Stimulated activated CD4-positive, alpha-beta T cell treated with anti-CD3 and anti-CD28 coated beads, Interleukin-1b, Interleukin-23, amount 100 ng/mL, for 48 hours (primary cell): Measurements from ENCODE around the gene OSBPL2.

Experiments used
- DNase-seq: peaks from one replicate; pipeline ENCODE4 v3.0.0-alpha.2; 2020

The OSBPL2 gene

DNA sequence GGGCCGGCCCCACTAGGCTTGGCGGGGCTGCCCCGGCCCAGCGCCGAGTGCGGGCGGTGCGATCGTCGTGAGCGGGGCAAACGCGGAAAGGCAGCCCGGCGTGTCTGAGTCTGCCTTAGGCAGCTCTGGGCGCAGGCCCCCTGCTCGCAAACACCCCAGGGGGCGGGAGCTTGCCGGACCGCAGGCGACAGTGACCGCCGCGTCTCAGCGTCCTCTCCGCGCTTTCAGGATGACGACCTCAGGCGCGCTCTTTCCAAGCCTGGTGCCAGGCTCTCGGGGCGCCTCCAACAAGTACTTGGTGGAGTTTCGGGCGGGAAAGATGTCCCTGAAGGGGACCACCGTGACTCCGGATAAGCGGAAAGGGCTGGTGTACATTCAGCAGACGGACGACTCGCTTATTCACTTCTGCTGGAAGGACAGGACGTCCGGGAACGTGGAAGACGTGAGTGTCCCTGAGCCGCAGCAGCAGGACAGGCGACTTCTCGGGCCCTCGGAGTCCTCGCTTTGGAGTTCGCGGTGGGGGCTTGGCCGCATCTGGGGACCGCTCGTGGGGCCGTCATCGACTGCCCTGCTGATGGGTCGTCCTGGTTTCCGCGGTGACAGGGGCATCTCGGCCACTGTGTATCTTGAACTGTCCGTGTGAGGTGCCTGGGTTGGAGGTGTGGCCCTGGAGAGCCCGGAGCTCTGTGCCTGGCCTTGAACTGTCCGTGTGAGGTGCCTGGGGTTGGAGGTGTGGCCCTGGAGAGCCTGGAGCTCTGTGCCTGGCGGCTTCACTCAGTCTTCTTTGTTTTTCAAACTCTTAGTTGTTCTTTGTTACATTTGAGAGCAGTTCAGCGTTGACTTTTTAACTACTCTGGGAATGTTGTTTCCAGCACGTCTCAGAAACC, 65.3 kb downstream of the OSBPL2 start:
- DNase-seq: no peak

DNA sequence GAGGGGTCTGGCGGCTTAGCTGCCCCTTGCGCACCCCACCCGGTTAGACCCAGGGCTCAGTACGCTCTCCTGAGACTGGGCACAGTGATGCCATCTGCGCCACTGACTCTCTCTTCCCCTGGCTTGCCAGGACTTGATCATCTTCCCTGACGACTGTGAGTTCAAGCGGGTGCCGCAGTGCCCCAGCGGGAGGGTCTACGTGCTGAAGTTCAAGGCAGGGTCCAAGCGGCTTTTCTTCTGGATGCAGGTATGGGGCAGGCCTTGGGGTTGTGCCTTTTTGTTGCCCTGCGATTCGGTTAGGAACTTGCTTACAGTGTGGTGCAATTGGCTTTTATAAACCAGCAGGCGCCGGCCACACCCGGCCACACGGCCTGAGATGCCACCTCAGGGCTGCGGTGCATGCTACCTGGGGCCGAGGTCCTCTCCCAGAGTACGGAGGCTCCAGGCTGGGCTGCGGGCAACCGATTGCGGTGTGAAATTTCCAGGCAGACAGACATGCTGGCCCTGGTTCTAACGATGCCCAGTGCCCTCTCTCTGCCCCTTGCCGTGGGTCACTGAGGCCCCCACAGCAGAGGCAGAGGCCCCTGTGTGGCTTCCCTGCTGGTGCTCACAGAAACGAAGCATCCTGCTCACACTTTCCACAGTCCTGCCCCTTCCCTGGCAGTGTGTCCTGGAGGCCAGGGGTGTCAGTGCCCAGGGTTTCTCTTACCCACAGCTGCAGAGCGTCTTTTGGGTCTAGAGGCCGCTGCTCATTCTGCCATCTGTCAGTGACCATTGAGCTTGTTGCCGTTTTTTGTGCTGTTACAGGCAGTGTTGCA, 66.2 kb downstream of the OSBPL2 start:
- no peak for DNase-seq

DNA sequence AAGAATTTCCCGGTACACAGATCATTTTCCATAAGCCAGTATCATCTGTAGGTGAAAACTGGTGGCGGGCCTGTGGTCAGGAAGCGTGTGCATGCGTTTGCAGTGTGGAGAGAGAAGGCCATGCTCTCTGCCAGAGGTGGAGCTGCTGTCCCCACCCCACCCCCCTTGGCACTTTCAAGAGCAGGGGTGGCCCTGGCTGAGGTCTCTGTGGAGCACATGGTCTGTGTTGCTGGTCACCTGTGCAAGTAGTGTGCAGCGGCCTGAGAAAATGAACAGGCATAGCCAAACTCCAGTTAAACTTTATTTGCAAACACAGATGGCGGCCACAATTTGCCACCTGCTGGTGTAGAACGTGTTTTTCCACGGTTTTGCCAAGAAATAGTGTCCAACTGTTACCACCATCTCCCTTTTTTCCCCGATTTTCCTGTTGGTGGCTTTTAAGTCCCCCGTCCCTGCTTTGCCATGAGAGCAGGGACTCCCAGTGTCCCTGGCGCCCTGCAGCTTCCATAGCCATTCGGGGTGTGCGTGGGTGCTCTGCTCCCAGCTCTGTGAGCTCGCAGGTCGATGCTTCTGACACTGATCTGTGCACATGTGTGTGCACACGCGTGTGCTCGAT, 66.9 kb downstream of the OSBPL2 start:
- DNase-seq: no peak

DNA sequence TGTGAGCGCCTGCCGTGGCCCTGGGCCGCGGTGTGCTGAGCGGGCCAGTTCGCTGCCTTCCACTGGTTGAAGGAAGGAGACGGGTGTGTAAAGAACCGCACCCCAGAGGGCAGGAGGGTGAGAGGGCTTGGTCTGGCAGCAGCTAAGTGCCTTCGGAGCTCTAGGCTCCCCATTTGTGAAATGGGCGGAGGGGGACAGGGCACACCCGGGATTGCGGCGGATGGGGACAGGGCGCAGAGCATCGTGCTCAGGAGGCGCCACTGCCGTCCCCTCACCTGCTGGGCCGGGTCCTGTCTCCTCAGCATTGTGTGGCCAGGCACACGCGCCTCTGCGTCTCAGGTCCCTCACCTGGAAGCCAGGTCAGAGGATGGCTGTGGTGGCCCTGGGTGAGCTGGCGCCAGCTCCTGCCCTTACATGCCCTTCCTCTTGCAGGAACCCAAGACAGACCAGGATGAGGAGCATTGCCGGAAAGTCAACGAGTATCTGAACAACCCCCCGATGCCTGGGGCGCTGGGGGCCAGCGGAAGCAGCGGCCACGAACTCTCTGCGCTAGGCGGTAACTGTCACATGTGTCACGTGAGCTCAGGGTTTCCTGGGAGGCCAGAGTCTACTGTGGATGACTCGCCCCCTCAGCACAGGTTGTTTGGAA, 67.6 kb downstream of the OSBPL2 start:
- DNase-seq: no peak

DNA sequence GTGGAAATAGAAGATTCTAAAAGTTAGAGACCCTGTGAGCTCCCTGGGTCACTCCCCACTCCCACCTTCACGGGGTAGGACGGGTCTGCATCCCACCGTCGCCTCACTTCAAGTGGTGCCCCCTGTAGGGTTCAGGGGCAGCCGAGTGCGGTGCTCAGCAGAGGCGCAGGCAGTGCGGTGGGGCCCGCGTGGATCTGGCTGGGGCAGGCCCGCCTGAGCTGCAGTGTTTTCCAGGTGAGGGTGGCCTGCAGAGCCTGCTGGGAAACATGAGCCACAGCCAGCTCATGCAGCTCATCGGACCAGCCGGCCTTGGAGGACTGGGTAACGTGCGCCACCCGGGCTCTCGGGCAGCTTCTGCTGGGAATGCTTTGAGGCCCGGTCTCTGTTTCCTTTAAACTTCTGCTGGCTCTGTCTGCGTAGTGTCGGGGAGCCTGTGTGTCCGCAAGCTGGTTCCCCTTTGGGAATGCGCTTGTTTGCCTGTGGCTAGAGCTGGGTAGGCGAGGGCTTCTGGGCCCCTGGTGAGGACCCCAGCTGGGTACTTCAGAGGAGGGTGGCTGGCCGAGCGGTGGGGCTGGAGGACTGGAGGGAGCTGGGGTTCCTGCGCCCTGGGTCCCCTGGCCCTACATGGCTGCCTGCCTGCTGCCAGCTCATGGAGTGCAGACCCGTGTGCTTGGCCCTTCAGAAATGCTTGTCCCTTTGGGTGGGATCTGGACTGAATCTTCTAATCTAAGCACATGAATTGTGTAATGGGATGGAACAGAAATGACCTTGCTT, 68.3 kb downstream of the OSBPL2 start:
- no peak for DNase-seq

DNA sequence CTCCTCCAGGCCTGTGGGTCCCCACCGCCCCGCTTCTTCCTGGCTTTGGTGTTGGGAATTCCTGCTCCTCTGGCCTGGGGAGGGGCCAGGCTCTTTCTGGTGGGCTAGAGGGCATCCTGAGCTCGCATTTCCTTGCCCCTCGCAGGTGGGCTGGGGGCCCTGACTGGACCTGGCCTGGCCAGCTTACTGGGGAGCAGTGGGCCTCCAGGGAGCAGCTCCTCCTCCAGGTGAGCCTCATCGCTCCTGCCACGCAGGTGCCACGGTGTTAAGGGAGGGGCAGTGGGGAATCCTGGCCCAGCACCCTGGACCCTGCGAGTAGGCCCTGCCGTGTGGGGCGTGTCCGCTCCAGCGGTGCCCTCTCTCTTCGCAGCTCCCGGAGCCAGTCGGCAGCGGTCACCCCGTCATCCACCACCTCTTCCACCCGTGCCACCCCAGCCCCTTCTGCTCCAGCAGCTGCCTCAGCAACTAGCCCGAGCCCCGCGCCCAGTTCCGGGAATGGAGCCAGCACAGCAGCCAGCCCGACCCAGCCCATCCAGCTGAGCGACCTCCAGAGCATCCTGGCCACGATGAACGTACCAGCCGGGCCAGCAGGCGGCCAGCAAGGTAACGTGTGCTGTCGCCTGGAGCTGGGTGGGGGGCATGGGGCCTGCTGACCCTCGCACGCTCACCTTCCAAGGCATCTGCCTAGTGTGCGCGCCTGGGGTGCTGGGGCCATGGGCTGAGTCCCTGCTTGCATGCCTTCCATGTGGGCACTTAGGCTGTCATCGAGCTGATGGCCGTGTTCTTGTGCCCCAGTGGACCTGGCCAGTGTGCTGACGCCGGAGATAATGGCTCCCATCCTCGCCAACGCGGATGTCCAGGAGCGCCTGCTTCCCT, 69.1 kb downstream of the OSBPL2 start:
- DNase-seq: no peak

DNA sequence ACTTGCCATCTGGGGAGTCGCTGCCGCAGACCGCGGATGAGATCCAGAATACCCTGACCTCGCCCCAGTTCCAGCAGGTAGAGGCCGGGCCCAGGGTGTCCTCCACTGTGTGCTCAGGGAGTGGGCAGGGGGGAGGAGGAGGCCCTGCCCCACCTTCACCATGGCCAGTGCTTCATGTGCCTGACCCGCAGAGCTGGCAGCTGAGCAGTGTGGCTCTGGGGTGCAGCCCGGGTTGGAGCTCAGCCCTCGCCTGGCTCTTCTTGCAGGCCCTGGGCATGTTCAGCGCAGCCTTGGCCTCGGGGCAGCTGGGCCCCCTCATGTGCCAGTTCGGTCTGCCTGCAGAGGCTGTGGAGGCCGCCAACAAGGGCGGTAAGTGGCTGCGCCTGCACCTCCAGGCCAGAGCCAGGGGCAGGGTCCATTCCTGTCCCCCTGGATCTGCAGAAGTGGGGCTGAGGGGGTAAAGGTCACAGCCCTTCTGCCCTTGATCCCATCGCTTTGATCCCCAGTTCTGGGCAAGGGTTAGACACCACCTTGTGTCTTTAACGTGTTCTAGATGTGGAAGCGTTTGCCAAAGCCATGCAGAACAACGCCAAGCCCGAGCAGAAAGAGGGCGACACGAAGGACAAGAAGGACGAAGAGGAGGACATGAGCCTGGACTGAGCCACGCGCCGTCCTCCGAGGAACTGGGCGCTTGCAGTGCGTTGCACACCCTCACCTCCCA, 69.9 kb downstream of the OSBPL2 start:
- no peak for DNase-seq

DNA sequence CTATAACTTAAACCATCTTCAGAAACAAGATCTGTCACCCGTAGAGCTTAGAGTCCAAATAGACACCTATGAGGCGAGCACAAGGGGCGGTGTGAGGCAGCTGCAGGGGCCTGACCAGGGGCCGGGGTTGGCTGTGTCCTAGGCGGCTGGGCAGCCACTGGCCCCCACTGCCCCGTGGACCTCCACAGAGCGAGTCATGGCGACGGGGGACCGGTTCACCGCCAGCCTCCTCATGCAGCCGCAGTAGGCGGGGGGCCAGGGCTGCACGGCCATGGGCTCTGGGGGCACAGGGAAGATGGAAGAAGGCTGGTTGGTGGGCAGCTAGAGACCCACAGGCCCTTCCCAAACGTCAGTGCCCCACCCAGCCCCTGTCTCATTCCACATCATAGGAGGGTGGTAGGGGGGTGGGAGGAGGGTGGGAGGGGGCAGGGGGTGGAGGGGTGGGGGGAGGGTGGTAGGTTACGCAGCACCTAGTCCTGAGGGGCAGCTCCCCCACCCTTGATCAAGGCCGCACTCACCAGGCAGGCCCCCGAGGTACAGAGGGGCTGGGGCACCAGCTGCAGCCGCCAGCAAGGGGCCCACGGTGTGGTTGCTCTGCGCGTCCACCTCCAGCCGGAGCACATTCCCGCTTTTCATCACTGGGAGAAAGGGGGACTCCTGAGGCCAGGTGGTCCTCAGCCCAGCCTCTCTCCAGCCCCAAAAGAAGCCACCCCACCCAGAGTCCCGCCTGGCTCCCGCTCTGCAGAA, 71.0 kb downstream of the OSBPL2 start:
- no peak for DNase-seq

DNA sequence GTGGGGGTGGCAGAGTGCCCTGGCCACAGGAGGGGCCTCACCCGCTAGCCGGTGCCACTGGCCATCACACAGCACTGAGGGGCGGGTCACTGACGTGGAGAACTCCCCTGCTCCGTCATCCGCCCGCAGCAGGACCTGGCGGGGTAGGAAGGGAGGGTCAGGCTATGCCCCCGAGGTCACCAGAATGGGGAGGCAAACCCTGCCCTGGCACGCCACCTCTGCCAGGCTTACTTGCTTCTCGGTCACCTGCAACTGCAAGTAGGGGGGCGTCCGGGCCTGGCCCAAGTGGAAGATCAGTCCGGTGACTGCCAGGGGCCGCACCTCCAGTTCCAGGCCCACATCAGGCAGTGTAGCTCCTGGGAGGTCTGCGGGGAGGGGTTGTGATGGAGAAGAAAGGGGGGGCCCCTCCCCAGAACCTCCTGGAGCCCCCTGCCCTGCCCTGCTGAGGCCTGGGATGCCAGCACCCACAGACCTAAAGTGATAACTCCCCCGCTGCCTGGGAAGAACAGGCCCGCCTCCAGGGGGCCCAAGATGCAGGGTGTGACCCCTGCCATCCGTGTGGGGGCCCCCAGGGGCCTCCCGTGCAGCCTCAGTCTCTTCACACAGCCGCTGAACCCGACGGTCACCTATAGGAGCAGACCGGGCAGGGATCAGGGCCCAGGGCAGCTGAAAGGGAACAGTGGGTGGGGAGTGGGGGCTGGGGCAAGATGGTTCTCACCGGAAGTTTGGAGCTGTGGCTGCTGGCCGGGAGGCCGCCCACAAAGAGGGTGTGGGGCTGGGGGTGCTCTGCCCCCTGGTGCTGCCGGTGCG, 71.8 kb downstream of the OSBPL2 start:
- no peak for DNase-seq

DNA sequence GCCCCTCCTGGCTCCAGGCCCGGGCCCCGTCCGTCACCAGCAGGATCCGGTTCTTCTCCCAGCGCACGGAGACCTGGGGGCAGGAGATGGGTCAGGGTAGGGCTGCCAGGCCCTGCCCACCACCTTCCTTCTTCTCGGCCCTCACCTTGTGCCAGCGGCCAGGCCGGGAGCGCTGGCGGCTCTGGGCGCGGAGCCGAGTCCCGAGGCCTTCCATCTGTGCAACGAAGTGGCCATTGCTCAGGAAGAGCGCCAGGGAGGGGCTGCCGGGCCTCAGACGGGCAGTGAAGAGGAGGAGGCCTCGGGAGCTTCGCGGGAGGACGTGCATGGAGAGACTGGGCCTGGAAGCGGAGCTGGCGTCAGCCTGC, 72.4 kb downstream of the OSBPL2 start:
- no peak for DNase-seq

DNA sequence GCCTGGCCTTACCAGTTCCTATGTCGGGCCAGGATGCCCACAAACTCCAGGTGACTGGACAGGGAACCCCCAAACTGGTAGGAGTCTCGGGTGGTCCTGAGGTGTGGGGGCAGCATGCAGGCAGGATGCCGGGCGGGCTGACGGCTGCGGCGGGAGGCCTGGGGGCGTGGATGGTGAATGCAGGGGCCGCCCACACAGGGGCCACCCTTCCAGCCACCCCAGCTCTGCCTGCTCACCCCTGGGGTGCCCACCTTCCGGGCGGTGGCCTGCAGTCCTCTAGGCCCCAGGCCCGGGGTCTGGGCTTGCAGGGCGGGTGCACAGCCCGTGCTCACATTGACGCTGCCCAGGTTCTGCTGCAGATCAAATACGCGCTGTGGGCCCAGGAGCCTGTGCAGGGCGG, 72.8 kb downstream of the OSBPL2 start:
- DNase-seq: no peak

DNA sequence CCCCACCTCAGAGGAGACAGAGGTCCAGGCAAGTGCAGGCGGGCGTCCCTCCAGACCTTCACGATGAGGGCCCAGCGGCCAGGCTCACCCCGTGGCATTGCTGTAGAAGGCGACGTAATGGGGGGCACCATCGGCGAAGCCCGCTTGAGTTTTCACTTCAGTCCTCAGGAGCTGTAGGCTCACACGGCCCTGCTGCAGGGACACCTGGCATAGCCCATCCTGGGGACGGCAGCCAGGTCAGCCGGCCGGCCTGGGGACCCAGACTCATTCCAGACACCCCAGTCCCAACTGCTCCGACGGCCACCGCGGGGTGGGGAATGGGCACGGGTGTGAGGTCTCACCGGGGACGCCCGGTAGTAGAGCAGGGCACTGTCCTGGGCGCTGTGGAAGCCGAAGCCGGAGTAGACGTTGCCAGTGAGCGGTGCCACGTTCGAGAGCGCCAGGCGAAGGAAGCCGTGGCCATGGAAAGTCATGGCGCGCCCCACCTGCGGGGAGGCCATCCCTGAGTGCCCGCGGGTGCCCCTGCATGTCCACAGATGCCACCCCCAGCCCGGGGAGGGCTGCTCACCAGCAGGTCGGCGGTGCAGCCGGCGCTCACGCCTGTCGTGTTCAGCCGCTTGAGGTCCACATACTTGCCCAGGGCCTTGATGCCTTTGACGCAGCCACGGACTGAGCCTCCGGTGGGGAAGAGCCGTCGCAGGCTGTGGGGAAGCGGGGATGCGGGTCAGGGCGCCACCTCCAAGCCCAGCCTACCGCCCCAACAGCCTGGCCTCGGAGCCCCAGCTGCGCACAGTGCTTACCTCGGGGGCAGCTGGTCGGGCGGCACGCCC, 73.7 kb downstream of the OSBPL2 start:
- DNase-seq: no peak

DNA sequence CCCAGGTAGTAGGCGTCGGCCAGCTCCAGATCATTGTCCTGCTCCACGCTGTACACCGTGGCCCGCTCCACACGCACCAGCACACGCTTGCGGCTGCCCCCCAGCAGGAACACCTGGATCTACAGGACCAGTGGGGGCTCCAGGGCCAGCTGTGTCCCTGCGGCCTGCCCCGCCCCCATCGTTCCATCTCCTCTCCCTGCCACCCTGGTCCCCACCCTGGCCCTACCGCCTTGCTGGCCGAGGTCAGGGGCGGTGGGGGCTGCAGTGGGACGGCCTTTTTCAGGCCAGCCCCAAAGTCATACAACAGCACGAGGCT, 74.3 kb downstream of the OSBPL2 start:
- DNase-seq: no peak

DNA sequence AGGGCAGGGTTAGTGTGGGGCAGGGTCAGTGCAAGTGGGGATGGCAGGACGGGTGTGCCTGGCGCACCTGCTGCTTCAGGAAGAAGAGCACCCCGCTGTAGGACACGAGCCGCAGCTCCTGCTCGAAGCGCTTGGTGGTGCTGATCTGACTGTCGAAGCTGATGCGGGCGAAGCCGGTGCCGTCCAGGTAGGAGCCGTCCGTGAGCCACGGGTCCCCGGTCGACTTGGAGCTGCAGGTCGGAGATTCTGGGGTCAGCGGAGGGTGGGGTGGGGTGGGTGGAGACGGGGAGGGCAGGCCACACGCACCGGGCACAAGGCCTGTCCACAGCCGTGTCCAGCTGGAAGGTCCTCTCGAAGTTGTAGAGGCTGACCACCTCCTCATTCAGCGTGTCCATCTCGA, 74.7 kb downstream of the OSBPL2 start:
- DNase-seq: no peak

DNA sequence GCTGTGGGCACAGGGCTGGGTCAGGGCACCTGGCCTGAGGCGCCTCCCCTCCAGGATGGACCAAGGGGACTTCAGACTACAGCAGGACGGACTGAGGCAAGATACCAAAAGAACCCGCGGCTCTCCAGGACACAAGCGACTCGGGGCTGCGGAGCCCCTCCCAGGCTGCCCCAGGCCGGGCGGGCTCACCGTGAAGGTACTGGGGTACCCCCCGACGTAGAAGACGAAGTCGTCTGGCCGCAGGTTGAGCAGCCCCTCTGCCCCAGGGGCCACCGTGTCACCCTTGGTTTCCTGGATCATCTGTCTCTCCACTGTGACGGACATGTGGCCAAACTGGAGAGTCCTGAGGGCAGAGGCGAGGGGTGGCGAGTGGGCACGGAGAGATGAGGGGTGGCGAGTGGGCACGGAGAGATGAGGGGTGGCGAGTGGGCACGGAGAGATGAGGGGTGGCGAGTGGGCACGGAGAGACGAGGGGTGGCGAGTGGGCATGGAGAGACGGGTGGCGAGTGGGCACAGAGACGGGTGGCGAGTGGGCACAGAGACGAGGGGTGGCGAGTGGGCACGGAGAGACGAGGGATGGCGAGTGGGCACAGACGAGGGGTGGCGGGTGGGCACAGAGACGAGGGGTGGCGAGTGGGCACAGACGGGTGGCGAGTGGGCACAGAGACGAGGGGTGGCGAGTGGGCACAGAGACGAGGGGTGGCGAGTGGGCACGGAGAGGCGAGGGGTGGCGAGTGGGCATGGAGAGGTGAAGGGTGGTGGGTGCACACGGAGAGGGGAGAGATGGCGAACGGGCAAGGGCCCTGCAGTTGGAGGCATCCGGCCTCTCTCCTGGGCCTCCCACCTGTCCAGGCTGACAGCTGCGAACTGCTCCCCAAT, 75.4 kb downstream of the OSBPL2 start:
- no peak for DNase-seq

DNA sequence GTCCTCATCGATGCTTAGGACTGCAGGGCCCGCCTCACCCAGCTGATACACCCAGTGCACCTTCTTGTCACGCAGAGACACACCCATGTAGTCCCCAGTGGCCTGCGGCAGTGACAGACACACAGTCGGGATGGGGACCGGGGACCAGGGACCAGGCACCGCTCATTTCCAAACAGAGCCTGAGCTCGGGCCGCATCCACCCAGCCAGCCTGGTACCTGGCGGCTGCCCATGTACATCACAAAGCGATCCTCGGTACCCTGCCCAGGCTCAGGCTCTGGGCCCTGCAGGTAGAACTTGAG, 76.0 kb downstream of the OSBPL2 start:
- DNase-seq: no peak

DNA sequence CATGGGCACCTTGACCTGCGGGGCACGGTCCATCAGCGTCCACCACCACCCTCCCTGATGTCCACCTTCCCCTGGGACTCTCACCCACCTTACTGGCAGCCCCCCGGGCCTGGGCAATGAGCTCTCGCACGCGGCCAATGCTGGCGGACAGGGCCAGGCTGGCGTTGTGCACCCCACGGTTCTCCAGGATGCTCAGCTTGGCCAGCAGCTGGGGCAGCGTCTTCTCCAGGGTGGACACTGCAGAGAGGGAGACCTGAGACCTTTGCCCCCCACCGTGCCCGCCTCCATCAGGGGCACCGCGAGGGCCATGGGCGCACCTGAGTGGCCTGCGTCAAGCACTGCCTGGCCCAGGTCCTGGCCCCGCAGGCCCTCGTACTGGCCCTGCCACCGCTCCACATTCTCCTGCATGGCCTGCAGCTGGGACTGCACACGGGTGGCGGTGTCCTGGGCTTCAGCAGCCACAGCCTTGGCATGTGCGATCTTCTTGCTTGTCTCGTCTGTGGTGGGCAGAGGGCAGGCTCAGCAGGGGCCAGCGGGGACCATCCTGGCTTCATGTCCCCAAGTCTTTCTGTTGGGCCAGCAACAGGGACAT, 76.5 kb downstream of the OSBPL2 start:
- no peak for DNase-seq
